ENCODE data around the gene GPR31.

DNA sequence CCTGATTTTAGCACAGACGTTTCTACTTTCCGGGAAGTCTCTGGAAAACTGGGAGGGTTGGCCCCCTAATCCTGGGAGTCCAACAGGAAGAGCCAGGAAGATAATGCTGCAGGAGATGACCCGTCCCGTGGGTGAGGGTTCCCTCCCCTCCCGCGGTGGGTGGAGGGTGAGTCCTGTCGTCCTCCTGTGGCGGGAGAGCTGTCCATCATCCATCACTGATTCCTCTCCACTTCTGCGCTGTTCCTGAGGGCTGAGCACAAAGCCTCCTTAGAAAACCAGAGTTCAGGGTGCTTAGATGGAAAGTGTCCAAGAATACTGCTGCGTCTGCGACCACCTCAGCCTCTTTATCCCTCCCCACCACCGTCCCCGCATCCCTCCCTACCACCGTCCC is 40.9 kb downstream of the GPR31 start:
- TF ChIP-seq, protein P1, sequence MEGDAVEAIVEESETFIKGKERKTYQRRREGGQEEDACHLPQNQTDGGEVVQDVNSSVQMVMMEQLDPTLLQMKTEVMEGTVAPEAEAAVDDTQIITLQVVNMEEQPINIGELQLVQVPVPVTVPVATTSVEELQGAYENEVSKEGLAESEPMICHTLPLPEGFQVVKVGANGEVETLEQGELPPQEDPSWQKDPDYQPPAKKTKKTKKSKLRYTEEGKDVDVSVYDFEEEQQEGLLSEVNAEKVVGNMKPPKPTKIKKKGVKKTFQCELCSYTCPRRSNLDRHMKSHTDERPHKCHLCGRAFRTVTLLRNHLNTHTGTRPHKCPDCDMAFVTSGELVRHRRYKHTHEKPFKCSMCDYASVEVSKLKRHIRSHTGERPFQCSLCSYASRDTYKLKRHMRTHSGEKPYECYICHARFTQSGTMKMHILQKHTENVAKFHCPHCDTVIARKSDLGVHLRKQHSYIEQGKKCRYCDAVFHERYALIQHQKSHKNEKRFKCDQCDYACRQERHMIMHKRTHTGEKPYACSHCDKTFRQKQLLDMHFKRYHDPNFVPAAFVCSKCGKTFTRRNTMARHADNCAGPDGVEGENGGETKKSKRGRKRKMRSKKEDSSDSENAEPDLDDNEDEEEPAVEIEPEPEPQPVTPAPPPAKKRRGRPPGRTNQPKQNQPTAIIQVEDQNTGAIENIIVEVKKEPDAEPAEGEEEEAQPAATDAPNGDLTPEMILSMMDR (IDR thresholded peaks at IDR 0.05; ENCODE audit: low read depth, low read length, poor library complexity, severe bottlenecking) = no peak
- TF ChIP-seq EZH2phosphoT487 (IDR thresholded peaks at IDR 0.05; ENCODE audit: borderline replicate concordance, low read length) = no peak

Measured in DOHH2 (cell line).